DND-41 (cell line): ENCODE data around the gene LYL1.

ENCODE experiments used
- ATAC-seq: fragments of 200-7000 bp; cut with Tn5 transposase; 3 replicates; pipeline ENCODE4 v1.9.1; 2021; ENCODE audit warnings: low read depth; ENCODE audit not compliant: insufficient read depth
- DNase-seq: peaks from one replicate; pipeline ENCODE4 v3.0.0-alpha.2; 2020
- H2AFZ ChIP-seq: 2 replicates; pipeline ENCODE4 v1.6.0; 2012; ENCODE audit warnings: low read depth, low read length
- H3K27ac ChIP-seq: 2 replicates; pipeline ENCODE4 v1.5.1; 2012; ENCODE audit warnings: low read length, inconsistent platforms
- H3K27me3 ChIP-seq: fragments of 200-600 bp; sonication (generic); 2 replicates; pipeline ENCODE4 v1.6.0; 2012; ENCODE audit warnings: low read length, mild to moderate bottlenecking, inconsistent platforms; ENCODE audit not compliant: insufficient read depth, poor library complexity
- H3K36me3 ChIP-seq: 2 replicates; pipeline ENCODE4 v1.5.1; 2012; ENCODE audit warnings: low read length, inconsistent platforms; ENCODE audit not compliant: insufficient read depth
- H3K4me1 ChIP-seq: 2 replicates; pipeline ENCODE4 v1.5.1; 2012; ENCODE audit warnings: mild to moderate bottlenecking, low read length; ENCODE audit not compliant: insufficient read depth
- H3K4me2 ChIP-seq: 2 replicates; pipeline ENCODE4 v1.6.0; 2012; ENCODE audit warnings: mild to moderate bottlenecking, moderate library complexity, low read length, inconsistent platforms; ENCODE audit not compliant: insufficient read depth
- H3K4me3 ChIP-seq, 2 experiments: fragments of 200-600 bp in 1 of 2; shearing (Covaris generic) in 1 of 2; 2 replicates each; pipeline ENCODE4 v1.5.1; 2012 to 2016; ENCODE audit warnings: inconsistent platforms in 2 of 2, low read length in 2 of 2, mild to moderate bottlenecking in 2 of 2, low read depth in 1 of 2, moderate library complexity in 1 of 2
- H3K79me2 ChIP-seq: 2 replicates; pipeline ENCODE4 v1.6.0; 2012; ENCODE audit warnings: low read length, inconsistent platforms; ENCODE audit not compliant: insufficient read depth
- H3K9ac ChIP-seq: 2 replicates; pipeline ENCODE4 v1.6.0; 2012; ENCODE audit warnings: low read depth, mild to moderate bottlenecking, inconsistent platforms, low read length, moderate library complexity
- H3K9me3 ChIP-seq: 2 replicates; pipeline ENCODE4 v1.5.1; 2012; ENCODE audit warnings: low read length, moderate library complexity, mild to moderate bottlenecking, inconsistent platforms; ENCODE audit not compliant: insufficient read depth, severe bottlenecking
- H4K20me1 ChIP-seq: 2 replicates; pipeline ENCODE4 v1.6.0; 2012; ENCODE audit warnings: low read length; ENCODE audit not compliant: insufficient read depth
- CTCF ChIP-seq: IDR thresholded peaks from 2 replicates; pipeline ENCODE4 v1.5.1; 2012; ENCODE audit warnings: borderline replicate concordance, low read length, moderate library complexity, mild to moderate bottlenecking; ENCODE audit not compliant: poor library complexity, severe bottlenecking; ENCODE audit errors: extremely low read depth
- EZH2 ChIP-seq: IDR thresholded peaks from 3 replicates; pipeline ENCODE4 v1.6.1; 2012; ENCODE audit warnings: borderline replicate concordance, low read depth, mild to moderate bottlenecking, moderate library complexity, low read length, inconsistent platforms; ENCODE audit not compliant: severe bottlenecking

Gene LYL1

GRCh38 chr19:13060233-13060963 lies 42.3 kb downstream of the LYL1 start:
- Histone ChIP-seq H3K79me2 (no peaks in the 10 kb centered on the region), H2AFZ (no peak overlapping the region), H3K4me3 (peak overlapping the region in 1 of 2 experiments; percentile 52; a peak in 1 of 4 replicates), H3K4me2 (peak overlapping the region; percentile 81), H3K27me3 (peaks cover 8% of the 10 kb centered on the region), H3K4me1 (peaks cover 18% of the 10 kb centered on the region), H3K27ac (no peak overlapping the region), H3K36me3 (no peaks in the 10 kb centered on the region), H4K20me1 (peaks cover 54% of the 10 kb centered on the region), H3K9me3 (no peaks in the 10 kb centered on the region), H3K9ac (0 out of 2 replicates have a peak overlapping the region, but pooled peaks have one; percentile 41)
- TF ChIP-seq CTCF (no peak), EZH2 (no peak)
- DNase-seq (no peak), ATAC-seq (no peak)

DNA sequence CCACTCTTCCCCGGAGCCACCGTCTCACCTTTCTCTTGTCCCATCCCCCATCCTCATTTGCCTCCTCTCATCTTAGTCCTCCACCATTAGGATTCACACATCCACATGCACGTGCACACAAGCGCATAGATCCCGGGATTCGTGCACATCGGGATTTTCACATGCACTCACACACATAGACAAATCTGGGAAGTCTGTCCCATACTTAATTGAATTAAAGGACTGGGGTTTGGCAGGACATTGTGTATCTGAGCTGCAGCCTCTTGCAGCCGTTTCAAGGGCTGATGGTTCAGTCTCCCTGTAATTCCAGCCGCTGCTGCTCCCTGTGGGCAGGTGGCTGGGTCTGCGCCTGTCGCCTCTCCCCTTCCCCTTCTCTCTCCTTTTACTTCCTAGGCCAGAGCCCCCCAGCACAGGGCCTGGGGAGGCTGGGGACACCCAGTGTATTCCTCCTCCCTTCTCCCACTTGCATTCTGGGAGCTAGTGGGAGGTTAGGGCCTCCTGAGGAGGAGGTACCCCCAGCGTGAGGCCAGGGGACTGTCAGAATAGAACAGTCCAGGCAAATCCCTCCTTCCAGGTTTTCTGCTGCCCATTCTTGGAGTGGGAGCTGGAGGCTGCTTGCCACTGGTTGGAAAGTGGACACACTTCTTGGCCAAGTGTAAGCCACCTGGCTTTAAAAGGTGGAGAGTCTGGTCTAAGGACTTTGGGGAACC lies 43.6 kb downstream of the LYL1 start:
- no peak for ATAC-seq
- Histone ChIP-seq H3K9me3 (no peaks in the 10 kb centered on the region), H3K4me1 (peaks cover 18% of the 10 kb centered on the region), H4K20me1 (peaks cover 57% of the 10 kb centered on the region), H2AFZ (no peak overlapping the region), H3K36me3 (no peaks in the 10 kb centered on the region), H3K4me3 (no peak overlapping the region), H3K4me2 (no peak overlapping the region), H3K79me2 (no peaks in the 10 kb centered on the region), H3K27me3 (peaks cover 8% of the 10 kb centered on the region), H3K27ac (no peak overlapping the region), H3K9ac (no peak overlapping the region)
- no peak for DNase-seq
- TF ChIP-seq EZH2 (no peak), CTCF (no peak)

GRCh38 chr19:13057744-13058143 lies 44.9 kb downstream of the LYL1 start:
- DNase-seq: no peak
- no peaks in the 10 kb centered on the region for H3K9me3 ChIP-seq
- no peak for TF ChIP-seq EZH2
- peaks cover 8% of the 10 kb centered on the region for H3K27me3 ChIP-seq
- no peaks in the 10 kb centered on the region for H3K36me3 ChIP-seq
- H2AFZ ChIP-seq: no peak overlapping the region
- H3K4me3 ChIP-seq: no peak overlapping the region
- H4K20me1 ChIP-seq: peaks cover 52% of the 10 kb centered on the region
- peaks cover 18% of the 10 kb centered on the region for H3K4me1 ChIP-seq
- H3K27ac ChIP-seq: no peak overlapping the region
- H3K9ac ChIP-seq: no peak overlapping the region
- no peak overlapping the region for H3K4me2 ChIP-seq
- H3K79me2 ChIP-seq: no peaks in the 10 kb centered on the region
- no peak for ATAC-seq

DNA sequence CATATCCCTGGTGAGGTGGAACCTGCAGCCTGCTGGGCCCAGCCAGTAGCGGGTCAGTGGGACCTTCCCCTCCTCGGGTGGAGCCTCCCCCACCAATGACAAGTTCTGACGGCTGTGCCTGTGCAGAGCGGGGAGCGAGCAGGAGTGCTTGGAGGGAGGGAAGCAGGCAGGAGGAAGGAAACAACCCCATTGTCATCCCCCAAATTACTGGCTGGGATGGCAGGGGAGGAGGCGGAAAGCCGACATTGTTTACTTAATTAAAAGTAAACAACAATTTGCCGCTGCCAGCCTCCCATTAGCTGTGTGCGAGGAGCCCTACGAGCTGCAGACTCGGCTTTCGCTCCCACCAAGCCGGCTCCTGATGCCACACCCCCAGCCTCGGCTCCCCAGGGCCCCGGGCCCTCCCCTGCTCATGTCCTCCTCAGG lies 45.5 kb downstream of the LYL1 start:
- no peak for DNase-seq
- H3K4me3 ChIP-seq: no peak overlapping the region
- no peak for ATAC-seq
- H3K27me3 ChIP-seq: peaks cover 8% of the 10 kb centered on the region
- no peak overlapping the region for H3K27ac ChIP-seq
- H3K9me3 ChIP-seq: no peaks in the 10 kb centered on the region
- H4K20me1 ChIP-seq: peaks cover 46% of the 10 kb centered on the region
- no peak overlapping the region for H2AFZ ChIP-seq
- H3K79me2 ChIP-seq: no peaks in the 10 kb centered on the region
- TF ChIP-seq CTCF: no peak
- no peak for TF ChIP-seq EZH2
- peaks cover 19% of the 10 kb centered on the region for H3K4me1 ChIP-seq
- no peaks in the 10 kb centered on the region for H3K36me3 ChIP-seq
- H3K4me2 ChIP-seq: no peak overlapping the region
- H3K9ac ChIP-seq: no peak overlapping the region
